Measurements from ENCODE around the gene CXCL6. TPM values are rescaled to one million over a fixed set of nuclear protein-coding genes. Genes with fewer than 3 reads are reported as not detected.

The CXCL6 gene
- total RNA-seq, 1 experiment from 2014 or later, result not detected

- TF ChIP-seq EZH2 (IDR thresholded peaks at IDR 0.05), result no peak
Measured at GRCh38 chr4:73841243-73841925, 4.9 kb downstream of the CXCL6 start (continued).

- no peaks in the 10 kb centered on the region for H3K9me2 ChIP-seq (ENCODE audit: insufficient read depth)
- no peaks in the 10 kb centered on the region for H3K27me3 ChIP-seq (ENCODE audit: insufficient read depth, low read length)
- TF ChIP-seq CBX3 (IDR thresholded peaks at IDR 0.05; ENCODE audit: low read depth), result no peak
- no peak for TF ChIP-seq SIN3A (IDR thresholded peaks at IDR 0.05; ENCODE audit: low read depth)
- no peak for TF ChIP-seq FOSL1 (IDR thresholded peaks at IDR 0.05; ENCODE audit: low read depth)
- no peak for TF ChIP-seq POLR2A (IDR thresholded peaks at IDR 0.05; ENCODE audit: borderline replicate concordance, extremely low read depth, insufficient read depth, insufficient read length)
- no peak for TF ChIP-seq CTCF (IDR thresholded peaks at IDR 0.05 in 2 of 3, conservative IDR thresholded peaks at IDR 0.05 in 1 of 3; ENCODE audit: borderline replicate concordance in 1 of 3, insufficient read depth in 1 of 3, low read depth in 2 of 3, low read length in 2 of 3)
- TF ChIP-seq, protein P1, sequence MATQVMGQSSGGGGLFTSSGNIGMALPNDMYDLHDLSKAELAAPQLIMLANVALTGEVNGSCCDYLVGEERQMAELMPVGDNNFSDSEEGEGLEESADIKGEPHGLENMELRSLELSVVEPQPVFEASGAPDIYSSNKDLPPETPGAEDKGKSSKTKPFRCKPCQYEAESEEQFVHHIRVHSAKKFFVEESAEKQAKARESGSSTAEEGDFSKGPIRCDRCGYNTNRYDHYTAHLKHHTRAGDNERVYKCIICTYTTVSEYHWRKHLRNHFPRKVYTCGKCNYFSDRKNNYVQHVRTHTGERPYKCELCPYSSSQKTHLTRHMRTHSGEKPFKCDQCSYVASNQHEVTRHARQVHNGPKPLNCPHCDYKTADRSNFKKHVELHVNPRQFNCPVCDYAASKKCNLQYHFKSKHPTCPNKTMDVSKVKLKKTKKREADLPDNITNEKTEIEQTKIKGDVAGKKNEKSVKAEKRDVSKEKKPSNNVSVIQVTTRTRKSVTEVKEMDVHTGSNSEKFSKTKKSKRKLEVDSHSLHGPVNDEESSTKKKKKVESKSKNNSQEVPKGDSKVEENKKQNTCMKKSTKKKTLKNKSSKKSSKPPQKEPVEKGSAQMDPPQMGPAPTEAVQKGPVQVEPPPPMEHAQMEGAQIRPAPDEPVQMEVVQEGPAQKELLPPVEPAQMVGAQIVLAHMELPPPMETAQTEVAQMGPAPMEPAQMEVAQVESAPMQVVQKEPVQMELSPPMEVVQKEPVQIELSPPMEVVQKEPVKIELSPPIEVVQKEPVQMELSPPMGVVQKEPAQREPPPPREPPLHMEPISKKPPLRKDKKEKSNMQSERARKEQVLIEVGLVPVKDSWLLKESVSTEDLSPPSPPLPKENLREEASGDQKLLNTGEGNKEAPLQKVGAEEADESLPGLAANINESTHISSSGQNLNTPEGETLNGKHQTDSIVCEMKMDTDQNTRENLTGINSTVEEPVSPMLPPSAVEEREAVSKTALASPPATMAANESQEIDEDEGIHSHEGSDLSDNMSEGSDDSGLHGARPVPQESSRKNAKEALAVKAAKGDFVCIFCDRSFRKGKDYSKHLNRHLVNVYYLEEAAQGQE (IDR thresholded peaks at IDR 0.05; ENCODE audit: low read depth), result no peak
- no peak for TF ChIP-seq EZH2 (IDR thresholded peaks at IDR 0.05)
- TF ChIP-seq ATF3 (IDR thresholded peaks at IDR 0.05), result no peak
- no peak for TF ChIP-seq YY1 (IDR thresholded peaks at IDR 0.05; ENCODE audit: extremely low read depth, insufficient replicate concordance, low read depth, low read length)
- TF ChIP-seq SP1 (IDR thresholded peaks at IDR 0.05; ENCODE audit: low read depth), result no peak
- H3K79me2 ChIP-seq (ENCODE audit: insufficient read depth, low read length), result no peaks in the 10 kb centered on the region
- BruUV-seq (replicated peaks), result no TSS peak
- DNase-seq (ENCODE audit: low read depth, low spot score) (no peak), ATAC-seq (no peak)
- H2AFZ ChIP-seq (ENCODE audit: low read depth, low read length, poor library complexity, severe bottlenecking), result no peak overlapping the region
- no peak overlapping the region for H3K27ac ChIP-seq (ENCODE audit: low read depth, low read length)
- no peaks in the 10 kb centered on the region; a peak in 1 of 4 replicates for H3K4me1 ChIP-seq (ENCODE audit: control insufficient read depth in 1 of 2, insufficient read depth in 2 of 2, low read length in 2 of 2)
- RAD21 ChIA-PET (ENCODE audit: low non-redundant PET in 1 of 2, low total read pairs in 2 of 2, uncharacterized antibody in 2 of 2, unreplicated experiment in 2 of 2), result no interaction called here
- CTCF ChIA-PET, result no interaction called here
- no peak overlapping the region for H3K4me2 ChIP-seq (ENCODE audit: low read length)
- POLR2A ChIA-PET, result no interaction called here
- H3K4me3 ChIP-seq (replicated peaks in 1 of 2; ENCODE audit: low read depth in 1 of 2, low read length in 2 of 2), result no peak overlapping the region
- no peaks in the 10 kb centered on the region for H3K36me3 ChIP-seq (ENCODE audit: control insufficient read depth in 1 of 2, insufficient read depth in 2 of 2, low read length in 2 of 2)
- H3K9me3 ChIP-seq (ENCODE audit: control insufficient read depth in 1 of 2, insufficient read depth in 1 of 2, low read depth in 1 of 2, low read length in 2 of 2), result no peaks in the 10 kb centered on the region
- intact Hi-C loops (cut with micrococcal nuclease), result no loop called here
- no peak overlapping the region for H3K9ac ChIP-seq (ENCODE audit: low read length)
- H4K20me1 ChIP-seq (ENCODE audit: insufficient read depth), result no peaks in the 10 kb centered on the region
Measured at GRCh38 chr4:73842696-73843095, 6.2 kb downstream of the CXCL6 start.

Measured in HCT116 (cell line).